PC-9 (cell line): ENCODE measurements around the gene TINAG.

Experiments
- EZH2 ChIP-seq: fragments of 200-600 bp; sonication (generic); IDR thresholded peaks from 2 replicates; pipeline ENCODE4 v1.8.0; 2017; ENCODE audit warnings: antibody characterized with exemption, low read depth
- TF ChIP-seq, protein P1 (sequence below): fragments of 200-600 bp; sonication (generic); conservative IDR thresholded peaks from 2 replicates; pipeline ENCODE4 v1.6.1; 2017; ENCODE audit warnings: mixed run types, antibody characterized with exemption, mild to moderate bottlenecking, moderate library complexity

GRCh38 chr6:54353975-54354374 is 45.7 kb downstream of the TINAG start:
- TF ChIP-seq, protein P1, sequence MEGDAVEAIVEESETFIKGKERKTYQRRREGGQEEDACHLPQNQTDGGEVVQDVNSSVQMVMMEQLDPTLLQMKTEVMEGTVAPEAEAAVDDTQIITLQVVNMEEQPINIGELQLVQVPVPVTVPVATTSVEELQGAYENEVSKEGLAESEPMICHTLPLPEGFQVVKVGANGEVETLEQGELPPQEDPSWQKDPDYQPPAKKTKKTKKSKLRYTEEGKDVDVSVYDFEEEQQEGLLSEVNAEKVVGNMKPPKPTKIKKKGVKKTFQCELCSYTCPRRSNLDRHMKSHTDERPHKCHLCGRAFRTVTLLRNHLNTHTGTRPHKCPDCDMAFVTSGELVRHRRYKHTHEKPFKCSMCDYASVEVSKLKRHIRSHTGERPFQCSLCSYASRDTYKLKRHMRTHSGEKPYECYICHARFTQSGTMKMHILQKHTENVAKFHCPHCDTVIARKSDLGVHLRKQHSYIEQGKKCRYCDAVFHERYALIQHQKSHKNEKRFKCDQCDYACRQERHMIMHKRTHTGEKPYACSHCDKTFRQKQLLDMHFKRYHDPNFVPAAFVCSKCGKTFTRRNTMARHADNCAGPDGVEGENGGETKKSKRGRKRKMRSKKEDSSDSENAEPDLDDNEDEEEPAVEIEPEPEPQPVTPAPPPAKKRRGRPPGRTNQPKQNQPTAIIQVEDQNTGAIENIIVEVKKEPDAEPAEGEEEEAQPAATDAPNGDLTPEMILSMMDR: no peak
- TF ChIP-seq EZH2: no peak
